Activated T-cell treated with anti-CD3 and anti-CD28 coated beads for 48 hours (primary cell): ENCODE results near the gene ROR1.

Experiments used
- DNase-seq: peaks from one replicate; pipeline ENCODE4 v3.0.0-alpha.2; 2020; ENCODE audit warnings: low read depth

ROR1 gene

GRCh38 chr1:63883494-63884235 is 109.8 kb downstream of the ROR1 start:
- no peak for DNase-seq

- no peak for DNase-seq
Measured at GRCh38 chr1:63884486-63884885, 110.7 kb downstream of the ROR1 start.

- no peak for DNase-seq
Measured at GRCh38 chr1:63885899-63886298, 112.1 kb downstream of the ROR1 start.

GRCh38 chr1:63886340-63886739 is 112.5 kb downstream of the ROR1 start:
- no peak for DNase-seq

GRCh38 chr1:63887809-63888208 is 114.0 kb downstream of the ROR1 start:
- DNase-seq, result no peak

- DNase-seq, result no peak
Measured at GRCh38 chr1:63888984-63889383, 115.2 kb downstream of the ROR1 start.

GRCh38 chr1:63890468-63890867 is 116.7 kb downstream of the ROR1 start:
- no peak for DNase-seq

- no peak for DNase-seq
Measured at GRCh38 chr1:63891060-63891690, 117.4 kb downstream of the ROR1 start.

- DNase-seq, result no peak
Measured at GRCh38 chr1:63892632-63893395, 119.0 kb downstream of the ROR1 start.

GRCh38 chr1:63893976-63894375 is 120.2 kb downstream of the ROR1 start:
- DNase-seq, result no peak

GRCh38 chr1:63894627-63895265 is 120.9 kb downstream of the ROR1 start:
- DNase-seq, result no peak

- DNase-seq, result no peak
Measured at GRCh38 chr1:63896755-63897154, 122.9 kb downstream of the ROR1 start.

GRCh38 chr1:63898428-63899196 is 124.8 kb downstream of the ROR1 start:
- DNase-seq, result no peak

- no peak for DNase-seq
Measured at GRCh38 chr1:63901094-63901493, 127.3 kb downstream of the ROR1 start.

GRCh38 chr1:63902844-63903589 is 129.2 kb downstream of the ROR1 start:
- DNase-seq, result no peak

- DNase-seq, result no peak
Measured at GRCh38 chr1:63903947-63904610, 130.3 kb downstream of the ROR1 start.

- DNase-seq, result no peak
Measured at GRCh38 chr1:63904826-63905225, 131.0 kb downstream of the ROR1 start.

GRCh38 chr1:63906047-63906704 is 132.4 kb downstream of the ROR1 start:
- no peak for DNase-seq

GRCh38 chr1:63907051-63907450 is 133.2 kb downstream of the ROR1 start:
- no peak for DNase-seq

GRCh38 chr1:63908016-63908415 is 134.2 kb downstream of the ROR1 start:
- DNase-seq, result no peak
